ENCODE results near the gene CCL7.

CCL7 gene

GRCh38 chr17:34265711-34266110 lies 4.3 kb upstream of the CCL7 start:
- in situ Hi-C loops (cut with HindIII; ENCODE audit: low pct_unique_long_range_greater_than_20kb, low sequenced_read_pairs): no loop called here
- DNase-seq (ENCODE audit: low read depth in 1 of 2, low spot score in 1 of 2): no peak
- no peak for TF ChIP-seq JUND (IDR thresholded peaks at IDR 0.05; ENCODE audit: low read depth)

GRCh38 chr17:34275881-34276280 lies 5.9 kb downstream of the CCL7 start:
- in situ Hi-C loops (cut with HindIII; ENCODE audit: low pct_unique_long_range_greater_than_20kb, low sequenced_read_pairs): no loop called here
- TF ChIP-seq JUND (IDR thresholded peaks at IDR 0.05; ENCODE audit: low read depth): no peak
- DNase-seq (ENCODE audit: low read depth in 1 of 2, low spot score in 1 of 2): no peak

GRCh38 chr17:34276826-34277225 lies 6.8 kb downstream of the CCL7 start:
- TF ChIP-seq JUND (IDR thresholded peaks at IDR 0.05; ENCODE audit: low read depth): no peak
- in situ Hi-C loops (cut with HindIII; ENCODE audit: low pct_unique_long_range_greater_than_20kb, low sequenced_read_pairs): no loop called here
- no peak for DNase-seq (ENCODE audit: low read depth in 1 of 2, low spot score in 1 of 2)

DNA sequence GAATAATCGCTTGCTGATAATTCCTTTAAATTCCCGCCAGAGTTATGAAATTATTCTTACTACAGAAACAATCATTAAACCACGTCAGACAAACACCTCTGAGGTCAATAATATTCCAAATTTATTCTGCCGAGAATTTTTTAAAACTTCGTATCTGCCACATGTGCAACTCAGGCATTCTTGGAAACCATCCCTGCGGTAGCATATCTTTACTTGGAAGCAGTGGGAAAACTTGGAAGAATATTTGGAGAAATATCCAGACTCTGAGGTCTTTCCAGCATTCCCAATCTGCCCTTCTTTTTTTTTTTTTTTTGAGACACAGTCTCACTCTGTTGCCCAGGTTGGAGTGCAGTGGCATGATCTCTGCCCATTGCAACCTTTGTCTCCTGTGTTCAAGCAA lies 13.6 kb downstream of the CCL7 start:
- in situ Hi-C loops (cut with HindIII; ENCODE audit: low pct_unique_long_range_greater_than_20kb, low sequenced_read_pairs): no loop called here
- TF ChIP-seq JUND (IDR thresholded peaks at IDR 0.05; ENCODE audit: low read depth): no peak
- DNase-seq (ENCODE audit: low read depth in 1 of 2, low spot score in 1 of 2): no peak

GRCh38 chr17:34285286-34285792 lies 15.3 kb downstream of the CCL7 start, which contains the start of gene CCL11:
TSS of gene CCL11 (plus strand) at chr17:34285742. CDS start at chr17:34285809, 67 bp downstream.
- no peak for TF ChIP-seq JUND (IDR thresholded peaks at IDR 0.05; ENCODE audit: low read depth)
- DNase-seq (ENCODE audit: low read depth in 1 of 2, low spot score in 1 of 2): no peak
- in situ Hi-C loops (cut with HindIII; ENCODE audit: low pct_unique_long_range_greater_than_20kb, low sequenced_read_pairs): no loop called here

DNA sequence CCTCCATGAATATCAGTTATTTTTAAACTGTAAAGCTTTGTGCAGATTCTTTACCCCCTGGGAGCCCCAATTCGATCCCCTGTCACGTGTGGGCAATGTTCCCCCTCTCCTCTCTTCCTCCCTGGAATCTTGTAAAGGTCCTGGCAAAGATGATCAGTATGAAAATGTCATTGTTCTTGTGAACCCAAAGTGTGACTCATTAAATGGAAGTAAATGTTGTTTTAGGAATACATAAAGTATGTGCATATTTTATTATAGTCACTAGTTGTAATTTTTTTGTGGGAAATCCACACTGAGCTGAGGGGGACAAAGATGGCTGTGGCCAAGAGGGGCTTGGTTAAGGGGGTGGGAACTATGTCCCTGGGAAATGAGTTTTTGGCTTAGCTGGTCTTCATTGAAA lies 17.9 kb downstream of the CCL7 start:
- in situ Hi-C loops (cut with HindIII; ENCODE audit: low pct_unique_long_range_greater_than_20kb, low sequenced_read_pairs): no loop called here
- no peak for TF ChIP-seq JUND (IDR thresholded peaks at IDR 0.05; ENCODE audit: low read depth)
- DNase-seq (ENCODE audit: low read depth in 1 of 2, low spot score in 1 of 2): no peak

- in situ Hi-C loops (cut with HindIII; ENCODE audit: low pct_unique_long_range_greater_than_20kb, low sequenced_read_pairs): no loop called here
These were observed 20.6 kb downstream of the CCL7 start for GRCh38 chr17:34290586-34290985.

GRCh38 chr17:34291721-34292348 lies 21.8 kb downstream of the CCL7 start:
- in situ Hi-C loops (cut with HindIII; ENCODE audit: low pct_unique_long_range_greater_than_20kb, low sequenced_read_pairs): no loop called here
- TF ChIP-seq JUND (IDR thresholded peaks at IDR 0.05; ENCODE audit: low read depth): no peak
- peak; percentile 20 to 23 for DNase-seq (ENCODE audit: low read depth in 1 of 2, low spot score in 1 of 2)

More at GRCh38 chr17:34290586-34290985, 20.6 kb downstream of the CCL7 start:
- no peak for TF ChIP-seq JUND (IDR thresholded peaks at IDR 0.05; ENCODE audit: low read depth)
- DNase-seq (ENCODE audit: low read depth in 1 of 2, low spot score in 1 of 2): no peak

- no peak for DNase-seq (ENCODE audit: low read depth in 1 of 2, low spot score in 1 of 2)
- in situ Hi-C loops (cut with HindIII; ENCODE audit: low pct_unique_long_range_greater_than_20kb, low sequenced_read_pairs): no loop called here
- no peak for TF ChIP-seq JUND (IDR thresholded peaks at IDR 0.05; ENCODE audit: low read depth)
These were observed 29.0 kb downstream of the CCL7 start for GRCh38 chr17:34299027-34299426.

DNA sequence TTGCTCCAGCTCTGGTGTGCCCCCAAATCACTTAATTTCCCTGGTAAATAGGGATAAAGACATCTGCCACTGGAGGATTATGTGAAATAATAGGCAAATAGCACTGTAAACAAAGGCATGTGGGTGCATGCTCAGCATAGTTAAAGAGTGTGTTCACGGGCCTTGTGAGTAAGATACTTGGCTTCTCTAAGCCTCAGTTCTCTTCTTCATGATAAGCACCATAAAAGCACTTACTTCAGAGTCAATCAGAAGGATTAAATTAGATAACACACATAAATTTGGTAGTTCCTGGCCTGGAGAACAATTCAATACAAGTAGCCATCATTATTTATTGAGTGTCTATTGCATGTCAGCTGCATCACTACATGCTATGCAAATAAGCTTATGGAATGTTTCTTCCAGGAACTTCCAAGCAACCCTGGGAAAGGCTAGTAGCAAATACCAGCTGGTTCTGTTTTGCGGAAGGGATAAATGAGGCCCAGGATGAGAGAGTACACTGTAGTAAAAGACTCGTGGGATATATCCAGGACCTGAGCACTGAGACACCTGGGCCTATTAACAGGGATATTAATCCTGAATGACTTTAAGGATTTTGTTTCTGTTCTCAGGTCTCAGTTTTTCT lies 30.0 kb downstream of the CCL7 start:
- in situ Hi-C loops (cut with HindIII; ENCODE audit: low pct_unique_long_range_greater_than_20kb, low sequenced_read_pairs): no loop called here
- DNase-seq (ENCODE audit: low read depth in 1 of 2, low spot score in 1 of 2): no peak
- TF ChIP-seq JUND (IDR thresholded peaks at IDR 0.05; ENCODE audit: low read depth): no peak

DNA sequence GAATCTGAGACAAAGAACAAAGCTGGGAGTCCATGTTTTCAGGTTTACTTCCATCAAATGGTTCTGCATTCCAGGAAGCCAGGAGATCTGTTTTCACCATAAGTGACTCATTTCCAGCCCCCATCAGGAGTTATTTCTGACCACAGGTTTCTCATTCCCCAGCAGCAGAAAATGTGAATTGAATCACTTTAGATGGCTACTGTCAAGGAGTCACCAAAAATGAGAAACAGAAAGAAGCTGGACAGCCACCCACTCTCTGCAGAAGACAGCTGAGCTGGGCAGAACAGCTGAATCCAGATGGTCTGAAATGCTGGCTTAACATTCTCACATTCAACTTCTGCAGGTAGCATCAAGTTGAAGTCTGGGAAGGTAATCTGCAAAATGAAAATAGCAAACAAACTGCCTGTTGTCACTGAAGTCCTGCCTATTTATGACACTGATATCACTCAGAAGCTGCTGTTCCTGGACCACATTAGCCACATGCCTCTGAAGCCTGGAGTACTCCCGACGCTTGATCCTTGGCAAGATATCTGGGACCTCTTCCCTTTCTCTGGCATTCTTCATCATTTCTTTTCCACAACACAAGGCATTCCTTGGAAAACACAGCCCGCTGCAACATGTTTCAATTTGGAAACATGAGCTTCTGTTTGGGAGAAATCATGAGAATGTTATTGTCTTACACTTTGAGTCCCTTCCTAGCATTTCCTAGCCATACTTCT lies 30.8 kb downstream of the CCL7 start:
- DNase-seq (ENCODE audit: low read depth in 1 of 2, low spot score in 1 of 2): no peak
- TF ChIP-seq JUND (IDR thresholded peaks at IDR 0.05; ENCODE audit: low read depth): no peak
- in situ Hi-C loops (cut with HindIII; ENCODE audit: low pct_unique_long_range_greater_than_20kb, low sequenced_read_pairs): no loop called here

DNA sequence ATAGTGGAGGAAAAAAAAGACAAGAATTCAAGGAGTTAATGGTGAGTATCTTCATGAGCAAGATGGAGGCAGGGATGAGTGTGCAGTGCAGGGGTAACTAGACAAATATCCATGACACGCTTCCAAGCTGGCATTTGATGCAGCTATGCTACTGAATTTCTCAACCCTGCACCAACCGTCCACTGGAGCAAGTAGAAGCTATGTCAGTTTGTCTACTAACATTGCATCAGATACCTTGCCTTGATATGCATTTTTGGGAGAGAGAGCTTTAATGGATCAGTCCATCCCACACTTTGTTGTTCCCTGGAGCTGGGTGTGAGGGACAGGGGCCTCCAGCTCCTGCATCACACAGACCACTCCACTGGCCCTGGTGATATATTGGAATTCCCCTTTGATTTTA lies 32.0 kb downstream of the CCL7 start:
- no peak for DNase-seq (ENCODE audit: low read depth in 1 of 2, low spot score in 1 of 2)
- in situ Hi-C loops (cut with HindIII; ENCODE audit: low pct_unique_long_range_greater_than_20kb, low sequenced_read_pairs): no loop called here
- no peak for TF ChIP-seq JUND (IDR thresholded peaks at IDR 0.05; ENCODE audit: low read depth)

GRCh38 chr17:34302636-34303035 lies 32.6 kb downstream of the CCL7 start:
- DNase-seq (ENCODE audit: low read depth in 1 of 2, low spot score in 1 of 2): no peak
- in situ Hi-C loops (cut with HindIII; ENCODE audit: low pct_unique_long_range_greater_than_20kb, low sequenced_read_pairs): no loop called here
- TF ChIP-seq JUND (IDR thresholded peaks at IDR 0.05; ENCODE audit: low read depth): no peak

All from T47D (cell line).